Inflammatory macrophage (primary cell): ENCODE measurements around the gene AHNAK2.
A peak's percentile ranks its signal among the peaks of the same experiment; 100 is the strongest.

ENCODE experiments used
- DNase-seq, 2 donors: peaks; one replicate each; pipeline ENCODE4 v3.0.0-alpha.2; 2020 to 2022

The AHNAK2 gene

DNA sequence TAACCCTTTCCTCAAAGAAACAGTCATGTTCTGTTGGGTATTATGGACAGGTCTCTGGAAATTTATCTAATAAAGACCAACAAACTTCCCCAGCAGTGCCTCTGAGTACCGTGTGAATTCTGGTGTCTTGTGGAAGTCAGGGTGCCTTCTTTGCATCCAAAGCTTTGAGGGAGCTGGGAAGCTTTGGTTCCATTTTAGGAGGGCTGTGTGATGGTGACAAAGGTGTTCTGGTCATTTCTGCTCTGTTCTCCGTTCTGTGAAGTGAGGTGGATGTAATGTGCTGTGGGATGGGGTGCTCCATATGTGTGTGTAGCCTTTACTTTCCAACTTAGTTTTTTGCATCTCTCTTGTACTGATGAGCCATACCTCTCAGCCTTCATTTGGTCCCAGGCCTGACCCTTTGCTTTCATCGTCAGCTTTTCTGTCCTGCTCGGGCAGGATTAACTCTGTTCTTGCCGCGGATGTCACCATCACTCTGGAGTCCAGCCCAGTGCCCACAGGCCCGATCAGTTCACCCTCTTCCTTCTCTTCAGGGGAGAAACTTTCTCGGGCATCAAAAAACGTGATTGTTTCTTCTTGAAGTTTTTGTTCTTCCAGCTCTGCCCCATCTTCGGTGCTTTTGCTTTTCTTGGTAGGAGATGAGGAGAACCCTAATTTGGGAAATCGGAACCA, 40.3 kb downstream of the AHNAK2 start:
- no peak for DNase-seq

DNA sequence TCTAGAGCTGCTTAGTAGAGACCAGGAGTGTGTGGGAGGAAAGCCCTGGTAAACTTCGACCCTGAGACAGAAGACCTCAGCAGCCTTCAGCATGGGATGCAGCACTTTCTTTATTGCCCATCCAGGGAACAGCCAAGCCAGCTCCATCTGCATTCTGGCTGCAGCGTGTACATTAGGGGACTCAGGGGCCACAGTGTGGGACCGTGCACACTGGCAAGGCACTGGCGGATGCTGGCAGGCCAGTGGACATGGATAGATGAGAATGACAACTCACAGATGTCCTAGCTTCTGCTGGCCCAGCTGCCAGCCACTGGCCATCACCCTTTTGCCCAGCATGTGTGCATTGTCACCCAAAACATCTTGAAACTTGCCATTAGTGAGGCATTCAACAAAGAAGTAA, 41.0 kb downstream of the AHNAK2 start:
- no peak for DNase-seq

DNA sequence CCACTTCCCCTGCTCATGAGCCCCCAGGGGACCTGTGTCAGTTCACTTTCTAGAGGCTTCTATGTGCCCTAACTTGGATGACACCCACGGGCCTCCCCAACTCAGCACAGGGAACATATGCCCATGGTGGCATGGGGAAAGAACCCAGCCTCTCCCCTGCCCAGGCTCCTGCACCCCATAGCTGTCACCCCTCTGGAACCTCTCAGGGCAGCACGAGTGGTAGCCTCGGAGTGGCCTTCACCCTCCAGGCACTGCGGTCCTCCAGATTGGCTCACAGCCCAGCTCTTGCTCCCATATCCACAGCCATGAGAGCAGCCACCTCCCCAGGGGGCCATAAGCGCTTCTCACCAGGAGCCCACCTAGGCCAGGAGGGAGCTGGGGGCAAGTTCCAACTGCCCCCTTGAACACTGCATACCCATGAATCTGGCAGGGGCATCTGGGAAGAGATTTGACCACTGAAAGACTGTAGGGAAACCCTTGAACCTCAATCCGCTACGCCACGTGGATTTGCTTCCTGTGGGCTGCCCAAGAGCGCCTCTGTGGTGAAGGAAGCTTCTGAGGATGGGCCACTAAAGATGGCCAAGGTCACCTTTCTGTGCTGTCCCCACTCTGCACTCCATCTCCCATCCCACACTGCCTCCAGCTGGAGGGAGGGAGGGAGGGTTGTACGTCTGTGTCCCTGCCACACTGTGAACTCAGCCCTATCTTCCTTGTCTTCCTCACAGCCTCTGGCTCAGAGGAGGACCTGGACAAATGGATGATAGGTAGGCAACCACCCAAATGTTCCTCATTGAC, 41.6 kb downstream of the AHNAK2 start:
- DNase-seq, result no peak

DNA sequence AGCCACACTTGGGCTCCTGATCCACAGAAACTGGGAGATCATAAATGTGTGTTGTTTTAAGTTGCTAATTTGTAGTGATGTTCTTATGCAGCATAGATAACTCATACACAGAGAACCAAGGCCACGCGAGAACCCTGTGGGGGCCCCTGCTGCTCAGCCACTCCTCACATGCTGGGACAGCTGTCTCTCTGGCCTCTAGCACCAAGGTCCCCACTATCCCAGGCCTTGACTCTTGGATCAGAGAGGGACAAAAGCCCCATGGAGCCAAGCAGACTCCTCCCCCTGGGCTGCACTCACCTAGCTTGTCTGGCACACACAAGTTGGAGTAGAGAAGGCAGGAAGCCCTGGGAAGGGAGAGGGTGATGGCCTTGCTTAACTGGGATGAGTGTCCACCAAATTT, 42.2 kb downstream of the AHNAK2 start:
- DNase-seq, result no peak

DNA sequence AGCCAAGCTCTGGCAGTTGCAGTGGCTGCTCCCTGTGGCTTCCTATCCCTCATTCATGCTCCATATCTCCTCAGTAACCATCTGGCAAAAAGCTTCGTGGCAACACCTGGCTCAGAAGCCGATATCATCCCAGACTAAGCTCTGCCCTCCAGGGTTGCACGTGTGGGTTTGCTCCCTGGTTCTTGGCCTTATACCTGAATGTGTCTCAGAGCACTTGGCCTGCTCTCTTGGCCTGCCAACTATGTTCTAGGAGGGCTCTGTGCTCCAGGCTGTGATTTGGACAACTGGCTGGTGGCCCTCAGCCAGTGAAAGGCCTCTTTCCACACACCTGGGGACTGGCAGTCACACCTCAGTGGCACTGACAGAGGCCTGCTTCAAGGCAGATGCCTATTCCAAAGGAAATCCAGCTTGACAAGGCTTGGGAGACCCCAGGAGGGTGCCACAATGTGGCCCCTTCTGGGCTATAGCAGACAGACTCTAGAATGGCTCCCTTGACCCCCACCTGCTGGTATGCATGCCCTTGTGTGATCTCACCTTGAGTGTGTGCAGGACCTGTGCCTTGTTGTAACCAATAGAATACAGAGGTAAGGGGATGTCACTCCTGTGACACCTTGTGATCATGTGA, 43.0 kb downstream of the AHNAK2 start:
- DNase-seq, result no peak

DNA sequence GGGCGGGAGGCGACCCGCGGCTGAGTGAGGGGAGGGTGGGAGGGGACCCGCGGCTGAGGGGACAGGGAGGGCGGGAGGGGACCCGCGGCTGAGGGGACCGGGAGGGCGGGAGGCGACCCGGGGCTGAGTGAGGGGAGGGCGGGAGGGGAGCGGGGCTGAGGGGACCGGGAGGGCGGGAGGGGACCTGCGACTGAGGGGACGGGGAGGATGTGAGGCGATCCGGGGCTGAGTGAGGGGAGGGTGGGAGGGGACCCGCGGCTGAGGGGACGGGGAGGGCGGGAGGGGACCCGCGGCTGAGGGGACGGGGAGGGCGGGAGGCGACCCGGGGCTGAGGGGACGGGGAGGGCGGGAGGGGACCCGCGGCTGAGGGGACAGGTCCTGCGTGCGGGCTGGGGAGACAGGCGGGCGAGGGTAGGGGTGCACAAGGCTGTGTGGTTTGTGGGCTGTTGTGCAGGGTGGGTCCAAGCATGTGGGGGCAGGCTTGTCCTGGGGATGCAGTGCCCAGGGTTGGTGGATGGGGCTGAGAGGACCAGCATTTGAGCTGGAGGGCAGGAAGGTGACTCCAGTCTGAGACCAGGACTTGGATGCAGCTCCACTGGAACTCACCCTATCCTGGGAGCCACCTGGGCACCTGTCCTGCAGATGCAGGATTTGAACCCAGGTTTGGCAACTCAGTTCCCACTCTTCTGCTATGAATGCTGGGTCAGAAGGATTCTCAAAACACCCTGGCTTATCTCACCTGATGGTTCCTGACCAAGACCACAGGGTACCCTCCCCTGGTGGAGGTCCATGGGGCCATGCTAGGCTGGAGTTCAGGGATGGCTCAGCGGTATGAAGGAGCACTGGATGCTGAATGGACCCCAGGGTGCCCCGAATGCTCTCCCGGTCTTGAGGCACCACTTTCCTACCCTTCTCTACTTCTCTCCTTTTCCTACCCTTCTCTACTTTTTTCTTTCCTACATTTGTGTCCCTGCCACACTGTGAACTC, 44.1 kb downstream of the AHNAK2 start:
- DNase-seq, result no peak

DNA sequence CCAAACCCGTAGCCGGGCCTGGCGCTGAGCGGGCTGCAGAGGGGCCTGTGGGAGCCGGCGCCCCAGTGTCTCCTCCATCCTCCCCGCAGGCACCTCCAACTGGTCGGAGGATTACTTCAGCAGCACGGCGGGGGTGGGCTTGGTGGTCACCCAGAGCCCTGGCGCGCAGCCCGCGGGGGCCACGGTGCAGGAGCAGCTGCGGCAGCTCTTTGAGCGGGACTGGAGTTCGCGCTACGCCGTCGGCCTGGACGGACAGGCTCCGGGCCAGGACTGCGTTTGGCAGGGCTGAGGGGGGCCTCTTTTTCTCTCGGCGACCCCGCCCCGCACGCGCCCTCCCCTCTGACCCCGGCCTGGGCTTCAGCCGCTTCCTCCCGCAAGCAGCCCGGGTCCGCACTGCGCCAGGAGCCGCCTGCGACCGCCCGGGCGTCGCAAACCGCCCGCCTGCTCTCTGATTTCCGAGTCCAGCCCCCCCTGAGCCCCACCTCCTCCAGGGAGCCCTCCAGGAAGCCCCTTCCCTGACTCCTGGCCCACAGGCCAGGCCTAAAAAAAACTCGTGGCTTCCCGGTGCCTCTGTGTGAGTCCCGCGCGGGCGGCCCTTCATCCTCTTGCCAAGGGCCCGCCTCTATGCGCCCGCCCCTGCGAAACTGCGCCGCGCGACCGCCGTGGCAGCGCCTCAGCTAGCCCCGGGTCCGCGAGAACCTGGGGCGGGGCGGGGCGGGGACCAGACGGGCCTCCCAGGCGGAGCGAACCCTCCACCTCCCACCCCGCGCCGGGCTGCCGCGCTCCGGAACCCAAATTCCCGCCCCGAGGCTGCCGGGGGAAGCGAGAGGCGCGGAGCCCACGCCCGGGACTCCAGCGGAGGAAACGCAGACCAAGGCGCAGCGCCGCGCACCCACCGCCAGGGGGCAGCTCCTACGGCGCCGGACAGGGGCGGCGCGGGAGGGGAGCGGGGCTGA, 45.2 kb downstream of the AHNAK2 start:
- peak; percentile 79 to 85 for DNase-seq

DNA sequence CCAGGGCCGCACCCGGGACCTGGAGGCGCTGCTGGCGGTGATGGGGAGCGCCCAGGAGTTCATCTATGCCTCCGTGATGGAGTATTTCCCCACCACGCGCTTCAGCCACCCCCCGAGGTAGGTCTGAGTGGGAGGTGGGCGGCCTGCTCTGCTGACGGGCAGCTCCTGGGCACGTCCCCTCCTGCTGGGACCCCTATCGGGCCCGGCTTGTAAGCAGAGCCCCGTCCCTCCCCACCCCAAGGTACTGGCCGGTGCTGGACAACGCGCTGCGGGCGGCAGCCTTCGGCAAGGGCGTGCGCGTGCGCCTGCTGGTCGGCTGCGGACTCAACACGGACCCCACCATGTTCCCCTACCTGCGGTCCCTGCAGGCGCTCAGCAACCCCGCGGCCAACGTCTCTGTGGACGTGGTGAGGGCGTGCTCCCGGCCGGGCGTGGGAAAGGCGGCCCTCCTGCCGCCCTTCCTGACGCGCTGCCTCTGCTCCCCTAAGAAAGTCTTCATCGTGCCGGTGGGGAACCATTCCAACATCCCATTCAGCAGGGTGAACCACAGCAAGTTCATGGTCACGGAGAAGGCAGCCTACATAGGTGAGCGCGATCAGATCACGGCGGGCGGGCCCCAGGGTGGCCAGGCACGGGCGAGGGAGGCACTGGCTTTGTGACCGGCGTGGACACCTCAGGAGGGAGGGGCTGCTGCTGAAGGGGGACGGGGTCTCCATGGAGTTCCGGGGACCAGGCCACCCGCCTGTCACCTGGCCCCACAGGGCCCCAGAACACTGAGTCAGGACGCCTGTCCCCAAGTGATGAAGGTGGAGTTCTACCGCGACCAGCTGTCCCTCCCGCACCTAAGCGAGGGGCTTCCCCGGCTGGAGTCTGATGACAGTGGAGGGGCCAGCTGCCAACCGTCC, 46.2 kb downstream of the AHNAK2 start:
- no peak for DNase-seq

DNA sequence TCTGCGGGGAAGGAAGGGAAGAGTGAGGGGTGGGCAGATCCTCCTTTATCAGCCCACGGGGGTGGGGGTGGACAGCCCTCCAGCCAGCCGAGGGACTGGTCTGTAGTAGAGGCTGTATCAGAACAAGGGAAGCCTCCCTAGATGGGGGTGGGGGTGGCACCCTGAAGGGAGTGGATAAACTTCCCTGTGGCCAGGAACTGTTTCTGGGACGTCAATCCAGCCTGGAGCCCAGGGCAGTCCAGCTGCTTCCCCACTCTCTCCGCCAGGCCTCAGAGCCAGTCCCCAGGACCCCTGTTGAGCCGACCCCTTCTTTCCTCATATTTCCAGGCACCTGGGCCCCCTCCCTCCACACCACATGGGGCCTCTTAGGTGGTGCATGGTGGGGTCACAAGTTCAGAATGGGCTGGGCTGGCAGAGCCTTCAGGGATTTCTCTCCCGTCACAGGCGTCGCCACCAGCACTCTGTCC, 46.8 kb downstream of the AHNAK2 start:
- DNase-seq, result no peak

DNA sequence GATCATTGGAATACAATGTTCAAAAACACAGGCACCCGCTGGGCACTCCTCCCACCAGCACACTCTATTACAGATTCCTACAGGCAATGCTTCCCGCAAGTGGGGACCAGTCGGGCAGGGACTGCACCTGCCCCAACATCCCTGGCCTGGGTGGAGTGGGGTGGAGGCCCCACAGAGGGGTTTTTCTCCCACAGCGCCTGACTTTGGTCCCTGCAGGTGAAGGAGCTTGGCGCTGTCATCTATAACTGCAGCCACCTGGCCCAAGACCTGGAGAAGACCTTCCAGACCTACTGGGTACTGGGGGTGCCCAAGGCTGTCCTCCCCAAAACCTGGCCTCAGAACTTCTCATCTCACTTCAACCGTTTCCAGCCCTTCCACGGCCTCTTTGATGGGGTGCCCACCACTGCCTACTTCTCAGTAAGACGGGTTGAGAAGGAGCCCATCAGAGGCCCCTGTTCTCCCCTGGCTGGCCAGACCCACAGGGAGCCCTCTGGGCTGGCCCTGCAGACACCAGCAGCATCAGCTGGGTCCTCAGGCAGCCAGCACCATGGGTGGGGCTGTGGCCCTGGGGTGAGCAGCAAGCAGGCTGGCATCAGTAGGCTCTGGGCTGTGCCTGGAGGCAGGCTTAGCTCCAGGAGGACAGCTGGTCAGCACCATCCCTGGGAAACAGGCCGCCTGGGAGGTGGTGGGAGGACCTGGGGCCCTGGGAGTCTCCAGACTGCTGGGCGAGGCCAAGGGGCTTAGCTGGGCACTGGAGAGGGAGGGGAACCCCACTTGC, 47.5 kb downstream of the AHNAK2 start:
- DNase-seq, result no peak

DNA sequence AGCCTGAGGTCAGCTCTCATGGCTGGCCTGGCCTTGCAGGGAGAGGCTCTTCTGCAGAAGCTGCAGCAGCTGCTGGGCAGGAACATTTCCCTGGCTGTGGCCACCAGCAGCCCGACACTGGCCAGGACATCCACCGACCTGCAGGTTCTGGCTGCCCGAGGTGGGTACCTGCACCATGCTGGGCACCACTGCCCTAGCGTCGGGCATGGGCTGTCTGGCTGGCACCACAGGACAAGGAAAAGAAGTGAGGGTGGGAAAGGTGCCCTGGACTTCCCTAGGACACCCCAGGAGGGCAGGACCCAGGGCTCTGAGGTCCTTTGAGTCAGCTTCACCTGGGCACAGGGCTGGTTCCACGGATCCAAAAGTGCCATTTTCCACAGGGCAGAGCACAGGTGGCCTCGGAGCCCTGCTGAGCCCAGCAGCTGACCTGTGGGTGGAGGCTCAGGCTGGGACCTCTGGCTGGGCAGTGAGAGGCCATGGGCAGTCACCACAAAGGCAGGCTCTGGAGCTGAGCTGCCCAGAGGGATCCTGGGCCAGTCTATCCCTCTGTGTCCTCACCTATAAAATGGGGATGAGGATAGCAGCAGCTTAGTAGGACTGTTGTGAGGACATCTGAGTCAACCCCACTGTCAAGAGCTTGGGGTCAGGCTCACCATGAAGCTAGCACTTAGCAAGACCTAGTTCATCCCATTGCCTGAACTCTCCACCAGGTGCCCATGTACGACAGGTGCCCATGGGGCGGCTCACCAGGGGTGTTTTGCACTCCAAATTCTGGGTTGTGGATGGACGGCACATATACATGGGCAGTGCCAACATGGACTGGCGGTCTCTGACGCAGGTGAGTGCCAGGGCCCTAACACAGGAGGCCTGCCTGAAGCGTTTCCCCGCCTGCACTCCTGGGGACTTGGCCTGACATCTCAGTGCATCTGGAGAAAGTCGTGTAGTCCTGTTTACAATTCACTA, 48.6 kb downstream of the AHNAK2 start:
- DNase-seq, result no peak

DNA sequence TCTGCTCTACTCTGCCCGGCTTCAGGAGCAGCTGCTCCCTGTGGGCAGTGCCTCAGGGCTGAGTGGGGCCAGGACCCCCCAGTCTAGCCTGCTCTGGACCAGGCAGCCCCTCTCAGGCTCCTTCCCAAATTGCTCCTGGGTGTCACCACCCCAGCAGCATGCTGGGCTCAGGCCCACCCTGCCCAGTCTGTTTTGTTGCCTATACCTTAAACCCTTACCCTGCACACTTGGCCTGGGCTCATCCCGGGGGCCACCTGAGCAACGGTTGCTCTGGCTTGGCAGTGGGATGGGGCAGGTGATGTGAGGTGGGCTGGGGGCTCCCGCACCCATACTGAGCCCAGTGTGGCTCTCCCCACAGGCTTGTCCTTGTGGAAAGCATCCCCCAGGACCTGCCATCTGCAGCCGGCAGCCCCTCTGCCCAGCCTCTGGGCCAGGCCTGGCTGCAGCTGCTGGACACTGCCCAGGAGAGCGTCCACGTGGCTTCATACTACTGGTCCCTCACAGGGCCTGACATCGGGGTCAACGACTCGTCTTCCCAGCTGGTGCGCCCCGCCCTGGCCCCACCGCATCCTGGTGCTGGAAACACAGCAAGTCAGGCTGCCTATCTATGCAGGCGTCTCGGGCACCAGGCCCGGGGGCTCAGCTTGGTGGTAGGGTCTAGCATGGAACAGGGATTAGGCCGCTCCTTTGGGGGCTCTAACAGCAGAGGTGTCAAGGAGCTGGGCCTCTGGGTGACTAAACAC, 49.6 kb downstream of the AHNAK2 start:
- no peak for DNase-seq

DNA sequence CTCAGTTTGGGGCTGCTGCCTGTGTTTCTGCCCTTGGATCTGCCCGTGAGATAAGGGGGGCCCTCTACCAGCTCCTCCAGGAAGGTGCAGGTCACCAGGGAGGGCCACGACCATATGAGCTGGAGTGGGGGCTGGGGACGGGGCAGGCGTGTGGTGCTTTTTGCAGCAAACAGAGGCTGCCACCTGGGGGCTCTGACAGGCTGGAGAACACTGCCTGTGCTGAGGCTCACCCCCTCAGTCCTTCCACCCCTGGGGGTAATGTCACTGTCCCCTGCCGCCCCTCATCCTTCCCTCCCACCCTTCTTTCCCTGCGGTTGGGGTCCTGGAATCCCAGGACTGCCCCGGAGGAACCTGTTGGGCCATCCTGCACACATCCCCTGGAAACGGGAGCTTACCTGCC, 50.3 kb downstream of the AHNAK2 start:
- no peak for DNase-seq

DNA sequence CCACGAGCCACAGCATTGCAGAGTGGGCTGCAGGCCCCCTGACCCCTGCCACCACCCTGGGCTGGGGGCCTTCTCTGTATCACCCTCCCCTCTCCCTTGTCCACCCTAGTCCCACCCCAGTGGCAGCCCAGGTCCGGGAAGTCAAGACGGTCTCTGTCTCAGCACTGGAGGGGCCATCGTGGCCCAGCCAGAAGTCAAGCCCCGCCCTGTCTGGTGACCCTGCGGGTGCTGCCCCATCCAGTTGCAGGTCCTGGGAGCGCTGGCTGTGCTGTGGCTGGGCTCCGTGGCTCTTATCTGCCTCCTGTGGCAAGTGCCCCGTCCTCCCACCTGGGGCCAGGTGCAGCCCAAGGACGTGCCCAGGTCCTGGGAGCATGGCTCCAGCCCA, 50.8 kb downstream of the AHNAK2 start:
- no peak for DNase-seq

DNA sequence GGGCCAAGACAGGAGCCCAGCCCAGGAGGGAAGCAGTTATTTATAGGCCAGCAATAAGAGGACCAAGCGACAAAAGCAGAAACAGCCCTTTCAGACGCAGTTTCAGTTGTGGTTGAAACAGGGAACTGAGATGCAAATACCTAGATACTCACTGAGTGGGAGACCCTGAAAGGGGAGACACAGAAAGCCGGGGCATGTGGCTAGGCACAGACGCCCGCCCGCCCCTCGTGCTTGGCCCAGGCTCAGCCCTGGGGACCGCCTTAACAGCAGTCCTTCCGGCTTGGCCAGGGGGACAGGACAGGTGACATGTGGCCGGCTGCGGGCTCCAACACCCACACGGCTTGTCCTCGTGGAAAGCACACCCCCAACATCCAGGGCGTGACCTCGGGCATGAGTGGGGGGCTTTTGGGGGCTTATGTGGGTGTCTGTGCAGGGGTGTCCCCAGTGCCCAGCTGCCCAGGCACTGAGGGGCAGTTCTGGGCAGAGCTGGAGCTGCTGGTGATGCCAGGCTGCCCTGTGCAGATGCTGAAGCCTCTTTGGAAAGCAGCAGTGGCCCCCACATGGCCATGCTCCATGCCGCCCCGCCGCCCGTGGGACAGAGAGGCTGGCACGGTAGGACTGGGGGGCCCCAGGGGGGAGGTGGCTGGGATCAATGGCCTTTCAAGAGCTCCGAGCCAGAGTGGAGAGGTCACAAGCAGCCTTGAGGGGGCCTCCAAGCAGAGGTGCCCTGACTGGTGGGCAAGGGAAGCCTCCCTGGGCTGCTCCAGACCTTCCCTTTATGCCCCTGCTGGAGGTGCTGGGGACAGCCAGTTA, 51.3 kb downstream of the AHNAK2 start:
- DNase-seq, result peak; percentile 72 to 78

DNA sequence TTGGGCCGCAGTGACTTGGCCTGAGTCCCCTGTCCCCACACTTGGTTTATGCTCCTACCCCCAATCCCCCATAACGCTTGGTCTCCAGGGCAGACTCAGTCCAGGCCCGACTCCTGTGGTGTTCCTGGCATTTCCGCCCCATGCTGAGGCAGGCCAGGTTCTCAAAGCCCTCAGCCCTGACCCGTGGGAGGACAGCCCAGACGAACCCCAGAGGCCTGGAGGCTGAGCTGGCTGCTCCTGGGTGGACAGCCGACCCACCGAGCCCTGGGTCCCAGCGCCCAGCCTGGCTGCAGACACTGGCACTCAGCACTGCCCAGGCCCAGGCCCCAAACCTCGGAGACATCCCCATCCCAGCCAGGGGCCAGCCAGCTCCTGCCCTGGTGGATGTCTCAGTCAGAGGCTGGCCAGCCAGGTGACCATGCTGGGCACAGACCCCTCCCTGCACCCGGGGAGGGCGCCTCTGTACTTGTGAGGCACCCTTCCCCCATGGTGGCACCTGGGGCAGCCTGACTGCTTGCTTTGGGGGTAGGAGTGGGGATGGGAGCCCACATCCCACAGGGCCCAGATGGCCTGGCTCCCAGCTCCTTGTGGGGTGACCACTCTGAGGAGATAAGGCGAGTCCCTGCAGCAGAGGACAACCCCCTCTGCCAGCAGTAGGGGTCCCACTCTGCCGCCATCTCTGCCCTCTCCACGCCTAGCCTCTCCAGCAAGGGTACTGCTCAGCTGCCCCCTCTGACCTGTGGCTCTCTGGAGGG, 52.1 kb downstream of the AHNAK2 start:
- DNase-seq, result no peak
